K562 (cell line): ENCODE data around the gene SORCS1. TPM values are rescaled to one million over a fixed set of nuclear protein-coding genes. Genes with fewer than 3 reads are reported as not detected.
A peak's percentile ranks its signal among the peaks of the same experiment; 100 is the strongest.

Experiments used
- DPF2 ChIP-seq: fragments of 450-650 bp; IDR thresholded peaks from 2 replicates; pipeline ENCODE4 v1.6.1; 2016
- E4F1 ChIP-seq: fragments of 250-450 bp; sonication (Bioruptor Pico); IDR thresholded peaks from 2 replicates; pipeline ENCODE4 v1.5.0; 2021; ENCODE audit warnings: mild to moderate bottlenecking, borderline replicate concordance
- GABPB2 ChIP-seq: fragments of 250-450 bp; sonication (Bioruptor Pico); conservative IDR thresholded peaks from 2 replicates; pipeline ENCODE4 v1.5.1; 2021; ENCODE audit warnings: mild to moderate bottlenecking
- HINFP ChIP-seq: fragments of 450-650 bp; conservative IDR thresholded peaks from 2 replicates; pipeline ENCODE4 v1.6.1; 2016; ENCODE audit warnings: missing genetic modification characterization, low read depth, mild to moderate bottlenecking, control low read depth, missing compliant biosample characterization
- MAFF ChIP-seq: IDR thresholded peaks from 2 replicates; pipeline ENCODE4 v1.6.1; 2012; ENCODE audit warnings: low read length, improper control_type of control experiment
- MEF2D ChIP-seq: conservative IDR thresholded peaks from 2 replicates; pipeline ENCODE4 v1.6.1; 2016; ENCODE audit warnings: low read depth, missing genetic modification characterization, missing compliant biosample characterization
- PCBP2 ChIP-seq: fragments of 200-400 bp; formaldehyde crosslinking; IDR thresholded peaks from 2 replicates; pipeline ENCODE4 v1.6.1; 2018; ENCODE audit warnings: low read length, low read depth, mild to moderate bottlenecking, moderate library complexity; ENCODE audit not compliant: poor library complexity, severe bottlenecking
- PKNOX1 ChIP-seq: fragments of 450-650 bp; IDR thresholded peaks from 2 replicates; pipeline ENCODE4 v1.6.1; 2016
- SOX6 ChIP-seq: fragments of 450-650 bp; IDR thresholded peaks from 2 replicates; pipeline ENCODE4 v1.6.1; 2014; ENCODE audit warnings: mild to moderate bottlenecking
- ZBTB1 ChIP-seq: sonication (generic); formaldehyde crosslinking; IDR thresholded peaks from 2 replicates; pipeline ENCODE4 v1.8.1; 2023; ENCODE audit warnings: missing genetic modification reagents, low read depth, mild to moderate bottlenecking, borderline replicate concordance
- ZNF121 ChIP-seq: sonication (generic); formaldehyde crosslinking; conservative IDR thresholded peaks from 2 replicates; pipeline ENCODE4 v1.8.0; 2022; ENCODE audit warnings: missing genetic modification reagents
- ZNF232 ChIP-seq: sonication (generic); formaldehyde crosslinking; IDR thresholded peaks from 2 replicates; pipeline ENCODE4 v1.8.0; 2022; ENCODE audit warnings: mild to moderate bottlenecking, missing genetic modification reagents
- ZNF518B ChIP-seq: fragments of 250-450 bp; sonication (Bioruptor Pico); IDR thresholded peaks from 2 replicates; pipeline ENCODE4 v1.5.0; 2021; ENCODE audit warnings: mild to moderate bottlenecking, moderate library complexity
- ZNF592 ChIP-seq: fragments of 450-650 bp; IDR thresholded peaks from 2 replicates; pipeline ENCODE4 v1.6.1; 2017; ENCODE audit warnings: antibody characterized with exemption, mild to moderate bottlenecking
- polyA plus RNA-seq, 8 experiments: library from polyadenylated mRNA; depleted of rRNA in 4 of 8; stranded (reverse) in 5 of 8; unstranded in 3 of 8; fragments of >200 nt; fragmentation: Nextera tagmentation in 2 of 8; fragmentation: Illumina TruSeq in 1 of 8; extraction: Ambion mirVana in 2 of 8; extraction: Trizol in 1 of 8; gene quantifications; 2 replicates each; pipeline versions ENCODE4 v1.2.1 to v1.2.3, GENCODE V29; 2011 to 2014; ENCODE audit warnings: inconsistent platforms in 1 of 8, missing spikeins in 1 of 8
- total RNA-seq, 7 experiments: library from RNA; depleted of rRNA in 6 of 7; stranded (reverse); fragments of >200 nt in 6 of 7; fragmentation: Illumina TruSeq in 2 of 7; extraction: Trizol in 2 of 7; gene quantifications; 2 replicates each; pipeline versions ENCODE4 v1.2.1 to v1.2.3, GENCODE V29; 2011 to 2021; ENCODE audit warnings: low replicate concordance in 1 of 7

Gene SORCS1
- total and polyA plus RNA-seq, 9 of the 15 experiments (the other 6 are each of a cell fraction or from before 2014, with no cell fraction given) = 1.5 to 3.9 (median 2.7) TPM

GRCh38 chr10:107022600-107023354 lies 141.7 kb downstream of the SORCS1 start (continued):
- no peak for TF ChIP-seq ZNF518B (CRISPR knock-in tag)
- TF ChIP-seq GABPB2 (CRISPR knock-in tag) = no peak
- TF ChIP-seq ZNF592 = peak; percentile 71
- peak; percentile 96 for TF ChIP-seq SOX6
- peak; percentile 21 for TF ChIP-seq MAFF
- peak; percentile 11; the same call in 1 of the 2 replicates for TF ChIP-seq PKNOX1
- TF ChIP-seq HINFP (tag) = no peak
- TF ChIP-seq MEF2D (tag) = peak; percentile 73
- peak; percentile 90 for TF ChIP-seq DPF2
- TF ChIP-seq ZBTB1 = no peak
- no peak for TF ChIP-seq ZNF232 (CRISPR knock-in tag)
- no peak for TF ChIP-seq E4F1 (CRISPR knock-in tag)
- no peak for TF ChIP-seq PCBP2
- no peak for TF ChIP-seq ZNF121
